Measurements from ENCODE around the gene CAPRIN2.

- no peak for TF ChIP-seq EP300 (IDR thresholded peaks at IDR 0.05)
- TF ChIP-seq, protein P1, sequence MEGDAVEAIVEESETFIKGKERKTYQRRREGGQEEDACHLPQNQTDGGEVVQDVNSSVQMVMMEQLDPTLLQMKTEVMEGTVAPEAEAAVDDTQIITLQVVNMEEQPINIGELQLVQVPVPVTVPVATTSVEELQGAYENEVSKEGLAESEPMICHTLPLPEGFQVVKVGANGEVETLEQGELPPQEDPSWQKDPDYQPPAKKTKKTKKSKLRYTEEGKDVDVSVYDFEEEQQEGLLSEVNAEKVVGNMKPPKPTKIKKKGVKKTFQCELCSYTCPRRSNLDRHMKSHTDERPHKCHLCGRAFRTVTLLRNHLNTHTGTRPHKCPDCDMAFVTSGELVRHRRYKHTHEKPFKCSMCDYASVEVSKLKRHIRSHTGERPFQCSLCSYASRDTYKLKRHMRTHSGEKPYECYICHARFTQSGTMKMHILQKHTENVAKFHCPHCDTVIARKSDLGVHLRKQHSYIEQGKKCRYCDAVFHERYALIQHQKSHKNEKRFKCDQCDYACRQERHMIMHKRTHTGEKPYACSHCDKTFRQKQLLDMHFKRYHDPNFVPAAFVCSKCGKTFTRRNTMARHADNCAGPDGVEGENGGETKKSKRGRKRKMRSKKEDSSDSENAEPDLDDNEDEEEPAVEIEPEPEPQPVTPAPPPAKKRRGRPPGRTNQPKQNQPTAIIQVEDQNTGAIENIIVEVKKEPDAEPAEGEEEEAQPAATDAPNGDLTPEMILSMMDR (IDR thresholded peaks at IDR 0.05) = no peak
Observed at GRCh38 chr12:30782316-30783173, 27.8 kb upstream of the CAPRIN2 start.

All from ovary (tissue), 3 donors.